Dermis lymphatic vessel endothelial cell (primary cell): ENCODE results near the gene CLDN12. TPM values are rescaled to one million over a fixed set of nuclear protein-coding genes. Genes with fewer than 3 reads are reported as not detected.

Source experiments
- total RNA-seq: library from RNA; depleted of rRNA; stranded (reverse); fragments of >200 nt; gene quantifications from 2 replicates; pipeline ENCODE4 v1.2.1, GENCODE V29; 2014

The CLDN12 gene
- 12.7 and 16.8 TPM in 2 replicates for total RNA-seq

GRCh38 chr7:90403174-90404113 is at the start of gene CLDN12:
Gene CLDN12 (plus strand): TSS chr7:90403461. CDS start chr7:90412677, 9,216 bp downstream.

Other genes starting within 250 kb of the CLDN12 start
- gene STEAP1, start 249.0 kb upstream of the CLDN12 start, total RNA-seq: 1.4 and 2.8 TPM in 2 replicates
- 0.22 and 0.52 TPM in 2 replicates for gene STEAP2, start 191.7 kb upstream of the CLDN12 start, total RNA-seq
- 0.76 and 3.0 TPM in 2 replicates for gene CFAP69, start 158.3 kb upstream of the CLDN12 start, total RNA-seq
- not detected in 2 replicates for gene FAM237B, start 82.2 kb upstream of the CLDN12 start, total RNA-seq
- 6.7 and 10.7 TPM in 2 replicates for gene GTPBP10, start 56.7 kb upstream of the CLDN12 start, total RNA-seq
- gene PTTG1IP2, start 66.2 kb downstream of the CLDN12 start, total RNA-seq: not detected in 2 replicates
- gene CDK14, start 192.9 kb downstream of the CLDN12 start, total RNA-seq: 0.33 and 1.0 TPM in 2 replicates